PC-9 (cell line): ENCODE data around the gene FAM53A.

Source experiments
- CTCF ChIP-seq: fragments of 200-600 bp; sonication (generic); conservative IDR thresholded peaks from 2 replicates; pipeline ENCODE4 v1.6.1; 2017; ENCODE audit warnings: mixed run types, antibody characterized with exemption, mild to moderate bottlenecking, moderate library complexity
- EZH2 ChIP-seq: fragments of 200-600 bp; sonication (generic); IDR thresholded peaks from 2 replicates; pipeline ENCODE4 v1.8.0; 2017; ENCODE audit warnings: antibody characterized with exemption, low read depth

GRCh38 chr4:1623821-1624518 is 60.1 kb downstream of the FAM53A start:
- TF ChIP-seq EZH2 (no peak), CTCF (no peak)
